Astrocyte of the cerebellum (primary cell): ENCODE data around the gene TMCC3.

Source experiments
- DNase-seq: peaks from one replicate; pipeline ENCODE4 v3.0.0-alpha.2; 2011; ENCODE audit warnings: low read depth
- H3K4me3 ChIP-seq: 2 replicates; pipeline ENCODE4 v1.5.1; 2011; ENCODE audit warnings: mild to moderate bottlenecking, low read depth, low read length, moderate library complexity
- in situ Hi-C: cut with HindIII; loops from 2 replicates; pipeline ENCODE4 v1.10.0; 2017; ENCODE audit warnings: low sequenced_read_pairs
- TF ChIP-seq, protein P1 (sequence below): IDR thresholded peaks from 2 replicates; pipeline ENCODE4 v1.5.1; 2012; ENCODE audit warnings: low read length, low read depth, moderate library complexity, mild to moderate bottlenecking; ENCODE audit errors: missing control alignments

The TMCC3 gene

GRCh38 chr12:94592080-94592479, 58.3 kb downstream of the TMCC3 start:
- TF ChIP-seq, protein P1, sequence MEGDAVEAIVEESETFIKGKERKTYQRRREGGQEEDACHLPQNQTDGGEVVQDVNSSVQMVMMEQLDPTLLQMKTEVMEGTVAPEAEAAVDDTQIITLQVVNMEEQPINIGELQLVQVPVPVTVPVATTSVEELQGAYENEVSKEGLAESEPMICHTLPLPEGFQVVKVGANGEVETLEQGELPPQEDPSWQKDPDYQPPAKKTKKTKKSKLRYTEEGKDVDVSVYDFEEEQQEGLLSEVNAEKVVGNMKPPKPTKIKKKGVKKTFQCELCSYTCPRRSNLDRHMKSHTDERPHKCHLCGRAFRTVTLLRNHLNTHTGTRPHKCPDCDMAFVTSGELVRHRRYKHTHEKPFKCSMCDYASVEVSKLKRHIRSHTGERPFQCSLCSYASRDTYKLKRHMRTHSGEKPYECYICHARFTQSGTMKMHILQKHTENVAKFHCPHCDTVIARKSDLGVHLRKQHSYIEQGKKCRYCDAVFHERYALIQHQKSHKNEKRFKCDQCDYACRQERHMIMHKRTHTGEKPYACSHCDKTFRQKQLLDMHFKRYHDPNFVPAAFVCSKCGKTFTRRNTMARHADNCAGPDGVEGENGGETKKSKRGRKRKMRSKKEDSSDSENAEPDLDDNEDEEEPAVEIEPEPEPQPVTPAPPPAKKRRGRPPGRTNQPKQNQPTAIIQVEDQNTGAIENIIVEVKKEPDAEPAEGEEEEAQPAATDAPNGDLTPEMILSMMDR = no peak
- in situ Hi-C loops = no loop called here
- no peak for DNase-seq

GRCh38 chr12:94590428-94590827, 59.9 kb downstream of the TMCC3 start:
- TF ChIP-seq, protein P1 = no peak
- DNase-seq = no peak
- H3K4me3 ChIP-seq = no peak overlapping the region
- in situ Hi-C loops = no loop called here

More at GRCh38 chr12:94592080-94592479, 58.3 kb downstream of the TMCC3 start:
- no peak overlapping the region for H3K4me3 ChIP-seq

DNA sequence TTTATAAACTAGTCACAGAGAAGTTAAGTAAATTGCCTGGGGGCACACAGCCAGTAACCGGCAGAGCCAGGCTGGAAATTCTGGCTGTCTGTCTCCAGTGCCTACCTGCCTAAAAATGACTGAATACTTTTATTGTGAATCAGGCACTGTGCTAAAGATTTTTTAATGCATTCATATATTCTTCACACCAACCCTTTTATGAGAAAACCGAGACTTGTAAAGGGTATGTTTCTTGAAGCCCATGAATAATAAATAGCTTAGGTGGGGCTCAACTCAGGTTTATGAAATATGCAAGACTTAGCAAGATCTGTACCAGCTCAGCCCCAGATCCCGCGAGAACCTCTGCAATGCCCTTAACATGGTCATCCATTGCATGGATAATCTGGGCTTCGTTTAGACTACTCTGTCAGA, 60.8 kb downstream of the TMCC3 start:
- in situ Hi-C loops = no loop called here
- no peak for DNase-seq
- TF ChIP-seq, protein P1 = no peak

GRCh38 chr12:94588346-94588745, 62.0 kb downstream of the TMCC3 start:
- DNase-seq = no peak
- in situ Hi-C loops = no loop called here
- TF ChIP-seq, protein P1 = no peak
- no peak overlapping the region for H3K4me3 ChIP-seq

More for the DNA sequence above, 60.8 kb downstream of the TMCC3 start:
- H3K4me3 ChIP-seq = no peak overlapping the region

DNA sequence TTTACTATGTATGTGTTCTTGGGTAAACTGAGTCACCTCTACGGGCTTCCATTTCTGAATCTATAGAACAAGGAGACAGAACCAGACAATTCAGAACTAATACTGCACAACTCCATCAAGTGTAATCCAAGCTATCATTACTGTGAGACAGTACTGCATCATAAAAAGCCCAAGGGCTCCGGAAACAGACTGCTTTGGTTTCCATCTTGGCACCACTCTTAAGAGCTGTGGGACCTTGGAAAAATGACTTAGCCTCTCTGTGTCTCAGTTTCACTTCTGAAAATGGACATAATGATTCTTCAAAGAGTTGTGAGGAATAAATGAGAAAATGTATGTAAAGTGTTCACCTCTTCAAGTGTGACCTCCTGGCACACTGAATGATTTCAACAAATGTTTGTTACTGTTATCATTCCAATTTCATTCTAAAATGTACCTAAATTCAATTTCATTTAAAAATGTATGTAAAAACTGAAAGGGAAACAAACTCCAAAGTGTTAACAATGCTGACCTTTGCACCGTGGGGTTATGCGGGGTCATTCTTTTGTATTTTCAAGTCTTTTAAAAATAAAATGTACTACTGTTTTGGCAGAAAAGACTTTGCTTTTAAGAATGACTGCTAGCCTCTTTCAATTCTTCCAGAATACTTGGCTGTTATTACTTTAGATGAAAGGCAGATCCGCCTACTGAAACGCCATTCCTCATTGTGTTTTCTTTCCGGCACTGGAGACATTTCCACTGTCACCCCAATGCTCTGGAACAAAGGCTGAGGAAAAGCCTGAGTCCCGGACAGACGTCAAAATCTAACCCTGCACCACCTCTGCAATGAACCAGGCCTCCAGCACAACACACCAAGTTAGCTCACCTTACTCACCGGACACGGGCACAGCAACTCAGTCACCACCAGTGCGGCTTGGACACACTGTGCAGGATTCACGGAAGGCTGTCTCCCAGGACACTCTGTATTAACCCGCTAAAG, 62.8 kb downstream of the TMCC3 start:
- TF ChIP-seq, protein P1 = no peak
- H3K4me3 ChIP-seq = no peak overlapping the region
- no peak for DNase-seq
- in situ Hi-C loops = no loop called here

DNA sequence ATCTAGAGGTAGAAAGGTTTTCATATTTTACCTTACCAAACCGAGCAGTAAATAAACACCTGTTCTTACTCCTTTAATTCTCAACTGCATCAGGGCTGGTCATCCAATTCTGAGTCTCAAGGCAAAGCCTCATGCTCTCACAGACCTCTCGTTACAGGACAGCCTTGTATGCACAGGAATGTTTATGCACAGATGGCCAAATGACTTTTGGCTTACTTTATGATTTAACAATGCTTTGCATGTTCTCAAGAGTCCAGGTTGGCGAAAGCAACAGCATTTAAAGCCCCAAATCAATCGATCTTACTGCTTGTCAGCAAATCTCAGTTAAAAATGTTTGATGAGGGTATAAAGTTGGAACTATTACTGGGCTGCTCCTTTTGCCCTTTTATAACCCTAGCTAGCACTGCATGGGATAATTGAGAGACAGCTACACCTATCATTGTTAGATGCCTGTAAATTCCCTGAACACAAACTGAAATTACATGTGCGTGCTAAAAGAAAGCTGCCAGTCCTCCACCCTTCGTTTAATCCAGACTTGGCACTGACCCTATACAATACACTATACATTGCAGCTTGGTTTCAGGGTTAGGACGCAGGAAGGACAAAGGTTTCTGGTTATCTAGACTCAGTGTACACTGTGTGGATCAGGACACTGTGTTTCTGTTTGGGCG, 63.6 kb downstream of the TMCC3 start:
- TF ChIP-seq, protein P1 = no peak
- no peak overlapping the region for H3K4me3 ChIP-seq
- peak; percentile 24 for DNase-seq
- in situ Hi-C loops = no loop called here
